VCaP (cell line): ENCODE results near the gene NEK4.

ENCODE experiments used
- H3K27ac ChIP-seq: fragments of 450-650 bp; 2 replicates; pipeline ENCODE4 v1.5.1; 2017
- CTCF ChIP-seq: fragments of 450-650 bp; conservative IDR thresholded peaks from 2 replicates; pipeline ENCODE4 v1.5.1; 2017; ENCODE audit warnings: mild to moderate bottlenecking, moderate library complexity

Gene NEK4

DNA sequence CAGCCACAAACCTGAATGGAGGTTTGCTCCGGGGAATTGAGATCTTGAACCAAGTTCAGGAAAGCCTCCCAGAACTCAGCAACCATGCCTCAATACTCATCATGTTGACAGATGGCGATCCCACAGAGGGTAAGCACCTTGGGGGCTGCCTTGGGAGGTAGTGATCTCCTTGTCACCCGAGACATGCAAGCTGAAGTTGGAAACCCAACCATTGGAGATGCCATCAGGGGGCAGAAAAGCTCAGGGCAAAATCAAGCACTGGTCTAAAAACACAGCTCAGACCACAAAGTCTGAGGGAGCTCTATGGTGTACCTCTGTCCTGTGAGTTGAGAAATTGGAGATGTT lies 12.4 kb upstream of the NEK4 start:
- no peak overlapping the region for H3K27ac ChIP-seq
- TF ChIP-seq CTCF = no peak

DNA sequence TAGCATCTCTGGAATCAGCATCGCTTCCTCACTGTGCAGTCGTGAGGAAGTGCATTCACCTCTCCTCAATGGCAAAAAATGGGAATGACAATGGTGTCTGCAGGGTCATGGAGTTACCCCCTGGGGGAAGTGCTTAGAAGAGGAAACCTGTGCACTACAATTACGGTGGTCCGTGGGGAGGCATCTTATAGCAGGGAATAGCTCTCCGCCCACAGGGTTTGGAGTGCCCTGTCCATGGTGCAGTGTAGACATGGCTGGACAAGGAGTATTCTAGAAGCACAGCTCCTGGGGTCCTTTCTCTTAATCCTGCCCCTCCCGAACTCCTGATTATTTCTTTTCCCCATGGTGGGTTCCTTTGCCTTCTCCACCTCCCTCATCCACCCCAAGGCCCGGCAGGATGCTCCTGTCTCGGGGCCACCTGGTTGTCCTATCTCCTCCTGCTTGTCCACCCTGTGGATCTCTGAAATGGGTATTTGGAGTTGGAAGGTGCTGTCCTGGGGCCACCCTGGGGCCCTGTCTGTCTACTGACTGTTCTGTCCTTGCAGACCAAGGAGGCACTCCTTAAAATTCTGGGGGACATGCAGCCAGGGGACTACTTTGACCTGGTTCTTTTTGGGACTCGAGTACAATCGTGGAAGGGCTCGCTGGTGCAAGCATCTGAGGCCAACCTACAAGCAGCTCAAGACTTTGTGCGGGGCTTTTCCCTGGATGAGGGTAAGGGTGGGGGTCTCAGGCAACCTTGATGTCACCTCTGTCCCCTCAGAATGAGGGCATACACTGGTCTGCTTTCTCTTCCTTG lies 11.9 kb upstream of the NEK4 start:
- H3K27ac ChIP-seq = no peak overlapping the region
- no peak for TF ChIP-seq CTCF

DNA sequence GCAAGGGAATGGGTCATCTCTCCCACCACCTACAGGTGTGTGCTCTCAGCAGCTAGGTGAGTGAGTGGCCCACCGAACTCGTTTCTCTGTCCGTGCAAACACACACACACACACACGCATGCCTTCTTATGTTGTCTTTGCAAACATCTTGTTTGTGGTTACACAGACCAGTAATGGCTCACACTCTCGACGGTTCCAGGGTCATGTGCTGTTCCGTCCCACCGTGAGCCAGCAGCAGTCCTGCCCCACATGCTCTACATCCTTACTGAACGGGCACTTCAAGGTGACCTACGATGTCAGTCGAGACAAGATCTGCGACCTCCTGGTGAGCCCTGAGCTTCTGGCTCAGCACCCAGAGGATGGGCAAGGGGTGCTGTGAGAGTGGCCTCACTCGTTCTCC lies 11.0 kb upstream of the NEK4 start:
- H3K27ac ChIP-seq = no peak overlapping the region
- TF ChIP-seq CTCF = no peak

DNA sequence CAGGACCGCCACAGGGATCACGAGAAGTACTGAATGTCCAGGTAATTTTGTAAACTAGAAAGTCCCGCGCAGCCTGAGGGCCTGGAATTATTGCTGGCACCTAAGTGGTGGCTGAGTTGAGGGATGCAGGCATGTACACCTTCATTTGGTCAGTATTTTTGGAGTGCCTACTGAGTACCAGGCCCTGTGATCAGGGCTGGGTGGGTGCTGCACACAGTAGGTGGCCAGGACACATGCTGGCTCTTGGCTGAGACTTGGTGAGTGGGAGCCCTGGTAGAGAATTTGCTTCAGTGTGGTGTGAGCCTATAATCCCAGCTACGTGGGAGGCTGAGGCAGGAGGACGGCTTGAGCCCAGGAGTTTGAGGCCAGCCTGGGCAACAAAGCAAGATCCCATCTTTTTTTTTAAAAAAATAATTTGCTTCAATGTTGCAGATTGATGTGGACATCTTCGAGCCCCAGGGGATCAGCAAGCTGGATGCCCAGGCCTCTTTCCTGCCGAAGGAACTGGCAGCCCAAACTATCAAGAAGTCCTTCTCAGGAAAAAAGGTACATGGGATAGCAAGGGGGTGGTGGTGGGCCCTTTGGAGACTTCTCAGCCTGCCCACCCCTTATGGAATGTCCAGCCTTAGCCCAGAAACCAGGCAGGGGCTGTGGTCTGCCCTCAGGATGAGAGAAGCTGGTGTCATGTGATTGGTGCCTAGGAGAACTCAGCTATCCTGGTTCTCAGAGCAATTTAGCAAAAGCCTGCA lies 9.3 kb upstream of the NEK4 start:
- no peak overlapping the region for H3K27ac ChIP-seq
- TF ChIP-seq CTCF = no peak

- no peak for TF ChIP-seq CTCF
- H3K27ac ChIP-seq = no peak overlapping the region
Observed at GRCh38 chr3:52779011-52779836, 8.5 kb upstream of the NEK4 start.

DNA sequence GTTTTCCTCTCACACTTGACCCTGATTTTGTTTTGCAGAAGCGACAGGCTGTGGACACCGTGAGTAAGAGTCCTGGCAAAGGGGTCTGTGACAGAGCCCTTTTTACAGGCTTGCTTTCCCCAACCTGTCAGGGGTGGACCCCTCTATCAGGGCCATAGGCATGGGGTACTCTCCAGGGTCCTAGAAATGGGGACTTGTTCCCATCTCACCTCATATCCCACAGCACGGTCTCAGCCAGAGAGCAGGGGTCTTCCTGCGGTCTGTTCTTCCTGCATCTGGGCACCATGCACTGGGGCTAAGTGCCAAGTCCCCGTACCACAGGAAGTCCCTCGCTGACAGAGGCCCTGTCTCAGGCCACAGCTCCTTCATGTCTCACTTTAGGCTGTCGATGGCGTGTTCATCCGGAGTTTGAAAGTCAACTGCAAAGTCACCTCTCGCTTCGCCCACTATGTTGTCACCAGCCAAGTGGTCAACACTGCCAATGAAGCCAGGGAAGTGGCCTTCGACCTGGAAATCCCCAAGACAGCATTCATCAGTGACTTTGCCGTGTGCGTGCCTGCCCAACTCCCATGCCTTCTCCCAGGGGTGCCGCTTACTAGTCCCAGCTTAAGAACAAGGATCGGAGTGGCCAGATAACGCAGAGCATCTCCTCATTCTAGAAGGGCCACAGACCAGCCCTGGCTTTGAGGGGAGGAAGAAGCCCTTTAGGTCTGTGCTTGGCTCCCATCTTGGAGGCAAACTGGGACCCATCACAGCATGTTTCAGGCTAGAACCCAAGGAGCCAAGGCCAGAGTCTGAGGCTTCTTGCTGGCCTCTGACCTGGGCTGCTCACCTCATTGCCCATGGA lies 7.4 kb upstream of the NEK4 start:
- no peak overlapping the region for H3K27ac ChIP-seq
- no peak for TF ChIP-seq CTCF
